GM10266 (cell line): ENCODE results near the gene AQP1.

ENCODE experiments used
- DNase-seq: peaks from one replicate; pipeline ENCODE4 v3.0.0; 2012; ENCODE audit errors: extremely low spot score
- CTCF ChIP-seq: IDR thresholded peaks from 2 replicates; pipeline ENCODE4 v1.5.1; 2012; ENCODE audit warnings: mild to moderate bottlenecking, low read depth; ENCODE audit not compliant: control insufficient read depth, insufficient read depth; ENCODE audit errors: missing control alignments

The AQP1 gene

GRCh38 chr7:30867483-30867882 is 44.2 kb upstream of the AQP1 start:
- TF ChIP-seq CTCF, result no peak
- no peak for DNase-seq

GRCh38 chr7:30869794-30870611 is 41.6 kb upstream of the AQP1 start:
- DNase-seq, result no peak
- TF ChIP-seq CTCF, result no peak

GRCh38 chr7:30870821-30871518 is 40.7 kb upstream of the AQP1 start:
- no peak for DNase-seq
- no peak for TF ChIP-seq CTCF

- DNase-seq, result no peak
These were observed 40.0 kb upstream of the AQP1 start for GRCh38 chr7:30871655-30872054.

GRCh38 chr7:30873207-30873606 is 38.4 kb upstream of the AQP1 start:
- DNase-seq, result no peak

More at GRCh38 chr7:30871655-30872054, 40.0 kb upstream of the AQP1 start:
- no peak for TF ChIP-seq CTCF

GRCh38 chr7:30873656-30874055 is 38.0 kb upstream of the AQP1 start:
- TF ChIP-seq CTCF, result no peak

More at GRCh38 chr7:30873207-30873606, 38.4 kb upstream of the AQP1 start:
- no peak for TF ChIP-seq CTCF

More at GRCh38 chr7:30873656-30874055, 38.0 kb upstream of the AQP1 start:
- no peak for DNase-seq
